Thoracic aorta (tissue), 2 donors: ENCODE measurements around the gene TBX10. TPM values are rescaled to one million over a fixed set of nuclear protein-coding genes. Genes with fewer than 3 reads are reported as not detected.

Source experiments
- ATAC-seq: fragments of 150-250 bp; one replicate; pipeline ENCODE4 v1.8.0; 2017; ENCODE audit warnings: low read depth; ENCODE audit not compliant: insufficient number of reproducible peaks, low FRiP score
- DNase-seq: peaks from one replicate; pipeline ENCODE4 v3.0.0-alpha.2; 2020; ENCODE audit warnings: low spot score
- H3K27ac ChIP-seq, 2 donors: fragments of 200-600 bp; sonication (generic); 1 replicate in 1 of 2; 2 replicates in 1 of 2; pipeline ENCODE4 v1.5.1; 2016; ENCODE audit warnings: mild to moderate bottlenecking in 2 of 2, moderate library complexity in 2 of 2
- H3K27me3 ChIP-seq: fragments of 200-600 bp; sonication (generic); replicated peaks from 2 replicates; pipeline ENCODE4 v1.6.0; 2016; ENCODE audit warnings: mild to moderate bottlenecking; ENCODE audit not compliant: insufficient read depth
- H3K36me3 ChIP-seq: fragments of 200-600 bp; sonication (generic); one replicate; pipeline ENCODE4 v1.5.1; 2016
- H3K4me1 ChIP-seq, 2 donors: fragments of 200-600 bp; sonication (generic); 1 replicate in 1 of 2; 2 replicates in 1 of 2; pipeline versions ENCODE4 v1.5.1 to v1.6.0; 2016; ENCODE audit warnings: low read depth in 2 of 2, mild to moderate bottlenecking in 1 of 2; ENCODE audit not compliant: control insufficient read depth in 1 of 2
- H3K4me3 ChIP-seq: fragments of 200-600 bp; sonication (generic); 2 replicates; pipeline ENCODE4 v1.5.1; 2016; ENCODE audit warnings: mild to moderate bottlenecking
- H3K9me3 ChIP-seq: fragments of 200-600 bp; sonication (generic); 2 replicates; pipeline ENCODE4 v1.5.1; 2016
- CTCF ChIP-seq: fragments of 200-600 bp; sonication (generic); IDR thresholded peaks from one replicate; pipeline ENCODE4 v1.5.1; 2019; ENCODE audit warnings: antibody characterized with exemption
- total RNA-seq, 2 donors: library from RNA; depleted of rRNA; stranded (reverse); fragments of >200 nt; gene quantifications; one replicate each; pipeline versions ENCODE4 v1.1.0 to v1.2.3, GENCODE V29; 2016

Gene TBX10
- total RNA-seq, 2 donors from 2014 or later: not detected

- no peak for DNase-seq
- Histone ChIP-seq H3K36me3 (no peaks in the 10 kb centered on the region), H3K27me3 (no peaks in the 10 kb centered on the region), H3K4me3 (no peak overlapping the region), H3K27ac (no peak overlapping the region), H3K9me3 (no peaks in the 10 kb centered on the region), H3K4me1 (no peaks in the 10 kb centered on the region)
- ATAC-seq: no peak
- TF ChIP-seq CTCF: no peak
Observed at GRCh38 chr11:67666303-67666645, 26.7 kb upstream of the TBX10 start.

- H3K9me3 ChIP-seq: no peaks in the 10 kb centered on the region
- H3K4me1 ChIP-seq: no peaks in the 10 kb centered on the region
- ATAC-seq: no peak
- no peak overlapping the region for H3K27ac ChIP-seq
- no peak for TF ChIP-seq CTCF
- no peak overlapping the region for H3K4me3 ChIP-seq
- DNase-seq: no peak
- no peaks in the 10 kb centered on the region for H3K27me3 ChIP-seq
- no peaks in the 10 kb centered on the region for H3K36me3 ChIP-seq
Observed at GRCh38 chr11:67665541-67666302, 26.2 kb upstream of the TBX10 start.

- DNase-seq (no peak), ATAC-seq (no peak)
- H3K9me3 ChIP-seq: no peaks in the 10 kb centered on the region
- H3K27me3 ChIP-seq: no peaks in the 10 kb centered on the region
- TF ChIP-seq CTCF: no peak
- no peak overlapping the region for H3K27ac ChIP-seq
- no peaks in the 10 kb centered on the region for H3K4me1 ChIP-seq
- H3K4me3 ChIP-seq: no peak overlapping the region
- no peaks in the 10 kb centered on the region for H3K36me3 ChIP-seq
Observed at GRCh38 chr11:67664696-67665540, 25.4 kb upstream of the TBX10 start.

- H3K4me1 ChIP-seq: no peaks in the 10 kb centered on the region
- no peak overlapping the region for H3K4me3 ChIP-seq
- no peak for TF ChIP-seq CTCF
- no peak for DNase-seq
- H3K27me3 ChIP-seq: no peaks in the 10 kb centered on the region
- no peak for ATAC-seq
- H3K36me3 ChIP-seq: no peaks in the 10 kb centered on the region
- no peak overlapping the region for H3K27ac ChIP-seq
- H3K9me3 ChIP-seq: no peaks in the 10 kb centered on the region
Observed at GRCh38 chr11:67664213-67664585, 24.6 kb upstream of the TBX10 start.

GRCh38 chr11:67663532-67664212, 24.1 kb upstream of the TBX10 start:
- no peaks in the 10 kb centered on the region for H3K9me3 ChIP-seq
- TF ChIP-seq CTCF: no peak
- H3K4me3 ChIP-seq: no peak overlapping the region
- DNase-seq (no peak), ATAC-seq (no peak)
- H3K27ac ChIP-seq: no peak overlapping the region
- H3K4me1 ChIP-seq: no peaks in the 10 kb centered on the region
- H3K27me3 ChIP-seq: no peaks in the 10 kb centered on the region
- H3K36me3 ChIP-seq: no peaks in the 10 kb centered on the region
